Activated CD8-positive, alpha-beta memory T cell treated with anti-CD3 and anti-CD28 coated beads, Interleukin-2, amount 10 ng/mL, durations not matched to agents 7 days and 5 days (primary cell): ENCODE results near the gene TEKT3. TPM values are rescaled to one million over a fixed set of nuclear protein-coding genes. Genes with fewer than 3 reads are reported as not detected.

Experiments
- total RNA-seq, 2 experiments: library from RNA; stranded (reverse); gene quantifications; one replicate each; pipeline ENCODE4 v1.2.3, GENCODE V29; 2021

Gene TEKT3
- total RNA-seq, 2 experiments from 2014 or later, result not detected

Other genes with a start within 250 kb of the TEKT3 start
- gene PMP22, start 76.3 kb downstream of the TEKT3 start, total RNA-seq, result not detected
- gene CDRT4, start 126.0 kb upstream of the TEKT3 start, total RNA-seq, result 1 to 10 TPM; 4.9 to 8.4 TPM
- gene TVP23C, start 221.9 kb upstream of the TEKT3 start, total RNA-seq, result 10 to 100 TPM; 16.2 to 18.9 TPM